ENCODE measurements around the gene SIMC1. TPM values are rescaled to one million over a fixed set of nuclear protein-coding genes. Genes with fewer than 3 reads are reported as not detected.

SIMC1 gene
- total RNA-seq, 3 donors from 2014 or later: 16.3 to 18.3 (median 16.6) TPM

- ATAC-seq (no peak), DNase-seq (no peak)
- no peaks in the 10 kb centered on the region for H3K27me3 Mint-ChIP-seq (ENCODE audit: low read depth)
- no peaks in the 10 kb centered on the region for H3K4me1 Mint-ChIP-seq (ENCODE audit: low read depth)
- no peaks in the 10 kb centered on the region for H3K9me3 Mint-ChIP-seq
- H3K4me3 Mint-ChIP-seq: no peak overlapping the region
- H3K36me3 Mint-ChIP-seq (ENCODE audit: insufficient read depth): peaks cover 29% of the 10 kb centered on the region
These were observed 79.5 kb downstream of the SIMC1 start for GRCh38 chr5:176317534-176318374.

- no peak for DNase-seq
- Mint-ChIP-seq H3K4me3 (no peak overlapping the region), H3K9me3 (no peaks in the 10 kb centered on the region), H3K36me3 (ENCODE audit: insufficient read depth) (peaks cover 23% of the 10 kb centered on the region), H3K27me3 (ENCODE audit: low read depth) (no peaks in the 10 kb centered on the region), H3K4me1 (ENCODE audit: low read depth) (no peaks in the 10 kb centered on the region)
- no peak for ATAC-seq
These were observed 81.8 kb downstream of the SIMC1 start for GRCh38 chr5:176319827-176320554.

DNA sequence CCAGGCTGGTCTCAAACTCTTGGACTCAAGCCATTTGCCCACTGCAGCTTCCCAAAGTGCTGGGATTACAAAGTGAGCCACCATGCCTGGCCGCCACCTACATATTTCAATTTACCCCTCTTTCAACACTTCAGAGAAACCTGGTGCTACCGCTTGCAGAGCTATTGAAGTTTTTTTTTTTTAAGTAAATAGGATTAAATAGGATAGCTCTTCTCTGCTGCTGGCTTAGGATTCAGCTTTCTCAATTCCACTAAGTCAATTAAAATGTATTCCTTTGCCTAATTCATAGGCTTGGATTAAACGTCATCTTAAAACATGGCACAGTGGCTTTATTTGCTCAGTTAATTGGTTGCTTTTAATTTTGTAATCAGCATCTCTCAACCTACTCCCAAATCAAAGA is 82.4 kb downstream of the SIMC1 start:
- no peak for ATAC-seq

GRCh38 chr5:176334031-176334770 is 96.0 kb downstream of the SIMC1 start:
- DNase-seq: no peak
- Mint-ChIP-seq H3K27me3 (ENCODE audit: low read depth) (no peaks in the 10 kb centered on the region), H3K4me1 (ENCODE audit: low read depth) (no peaks in the 10 kb centered on the region), H3K36me3 (ENCODE audit: insufficient read depth) (peaks cover 36% of the 10 kb centered on the region), H3K4me3 (no peak overlapping the region), H3K9me3 (peaks cover 7% of the 10 kb centered on the region)
- ATAC-seq: no peak

More for the DNA sequence above, 82.4 kb downstream of the SIMC1 start:
- Mint-ChIP-seq H3K27me3 (ENCODE audit: low read depth) (no peaks in the 10 kb centered on the region), H3K4me3 (no peak overlapping the region), H3K9me3 (no peaks in the 10 kb centered on the region), H3K4me1 (ENCODE audit: low read depth) (no peaks in the 10 kb centered on the region), H3K36me3 (ENCODE audit: insufficient read depth) (peaks cover 18% of the 10 kb centered on the region)
- DNase-seq: no peak

DNA sequence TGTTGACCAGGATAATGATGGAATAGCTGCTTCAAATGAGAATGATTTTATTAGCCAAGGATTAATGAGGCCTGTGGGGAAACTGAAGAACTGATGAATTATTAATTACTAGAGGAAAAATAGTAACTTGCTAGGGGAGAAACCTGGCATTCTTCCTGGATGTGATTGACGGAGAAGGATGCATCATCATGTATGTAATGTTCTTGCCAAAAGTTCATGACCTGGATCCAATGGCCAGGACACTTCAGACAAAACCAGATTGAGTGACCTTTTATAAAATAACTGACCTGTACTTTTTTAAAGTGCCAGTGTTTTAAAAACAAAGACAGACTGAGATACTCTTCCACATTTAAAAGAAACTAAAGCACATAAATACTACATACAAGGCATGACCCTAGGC is 99.7 kb downstream of the SIMC1 start:
- peaks cover 7% of the 10 kb centered on the region for H3K9me3 Mint-ChIP-seq
- ATAC-seq: no peak
- peaks cover 36% of the 10 kb centered on the region for H3K36me3 Mint-ChIP-seq (ENCODE audit: insufficient read depth)
- H3K27me3 Mint-ChIP-seq (ENCODE audit: low read depth): no peaks in the 10 kb centered on the region
- DNase-seq: no peak
- no peaks in the 10 kb centered on the region for H3K4me1 Mint-ChIP-seq (ENCODE audit: low read depth)
- H3K4me3 Mint-ChIP-seq: no peak overlapping the region

- no peaks in the 10 kb centered on the region for H3K4me1 Mint-ChIP-seq (ENCODE audit: low read depth)
These were observed 101.1 kb downstream of the SIMC1 start for GRCh38 chr5:176339304-176339703.

DNA sequence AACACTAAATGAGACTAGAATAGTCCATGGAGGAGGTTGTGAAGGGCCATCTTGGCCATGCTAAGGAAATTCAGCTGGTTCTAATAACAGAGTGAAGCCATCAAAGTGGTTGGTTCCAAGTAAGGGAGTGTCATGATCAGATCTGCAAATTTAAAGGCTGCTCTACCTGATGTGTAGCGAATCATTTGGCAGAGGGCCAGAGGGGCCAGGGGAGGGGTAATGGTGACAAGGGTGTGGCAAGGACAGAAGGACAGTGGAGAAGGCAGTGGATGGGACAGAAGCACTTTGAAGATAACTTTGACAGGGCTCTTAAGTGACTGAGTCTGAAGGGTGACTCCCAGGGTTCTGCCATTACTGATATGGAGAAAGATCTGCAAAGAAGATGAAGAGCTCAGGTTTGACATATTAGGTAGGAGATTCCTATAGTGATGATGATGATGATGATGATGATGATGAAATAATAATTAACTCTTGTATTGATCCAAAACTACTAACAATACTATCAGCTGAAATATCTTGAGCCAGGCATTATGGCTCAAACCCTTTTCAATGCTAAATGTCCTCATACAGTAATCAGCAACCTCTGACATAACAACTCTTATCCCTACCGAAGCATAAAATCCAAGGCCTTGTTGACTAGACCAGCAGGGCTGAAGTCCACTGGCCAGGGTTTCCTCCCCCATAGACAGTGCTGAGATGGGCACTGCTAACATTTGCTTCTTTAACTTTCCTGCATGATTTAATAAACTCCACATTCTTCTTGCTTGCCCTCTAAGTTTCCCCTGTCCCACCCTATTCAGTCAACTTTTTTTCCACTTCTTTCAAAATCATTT is 103.3 kb downstream of the SIMC1 start:
- Mint-ChIP-seq H3K4me3 (no peak overlapping the region), H3K4me1 (ENCODE audit: low read depth) (no peaks in the 10 kb centered on the region), H3K27me3 (ENCODE audit: low read depth) (no peaks in the 10 kb centered on the region), H3K36me3 (ENCODE audit: insufficient read depth) (peaks cover 37% of the 10 kb centered on the region), H3K9me3 (no peaks in the 10 kb centered on the region)
- DNase-seq: no peak
- no peak for ATAC-seq

More at GRCh38 chr5:176339304-176339703, 101.1 kb downstream of the SIMC1 start:
- ATAC-seq (no peak), DNase-seq (no peak)
- Mint-ChIP-seq H3K9me3 (no peaks in the 10 kb centered on the region), H3K36me3 (ENCODE audit: insufficient read depth) (peaks cover 32% of the 10 kb centered on the region), H3K4me3 (no peak overlapping the region), H3K27me3 (ENCODE audit: low read depth) (no peaks in the 10 kb centered on the region)

DNA sequence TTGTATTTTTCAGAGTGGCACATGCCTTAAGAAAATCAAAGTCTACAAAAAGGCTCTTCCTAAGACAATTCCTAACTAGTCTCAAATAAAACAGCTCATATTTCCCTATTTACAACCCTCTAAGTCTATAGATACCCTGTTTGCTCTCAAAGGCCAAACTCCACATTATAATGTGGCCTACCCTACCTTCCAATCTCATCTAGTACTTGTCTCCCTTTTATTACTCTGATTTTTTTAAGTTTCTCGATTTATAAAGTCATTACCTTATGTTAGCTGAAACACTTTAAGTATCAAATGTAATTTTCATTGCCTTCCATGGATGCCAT is 103.9 kb downstream of the SIMC1 start:
- H3K4me3 Mint-ChIP-seq: no peak overlapping the region
- peaks cover 33% of the 10 kb centered on the region for H3K36me3 Mint-ChIP-seq (ENCODE audit: insufficient read depth)
- no peaks in the 10 kb centered on the region for H3K4me1 Mint-ChIP-seq (ENCODE audit: low read depth)
- no peaks in the 10 kb centered on the region for H3K27me3 Mint-ChIP-seq (ENCODE audit: low read depth)
- DNase-seq (no peak), ATAC-seq (no peak)
- no peaks in the 10 kb centered on the region for H3K9me3 Mint-ChIP-seq

DNA sequence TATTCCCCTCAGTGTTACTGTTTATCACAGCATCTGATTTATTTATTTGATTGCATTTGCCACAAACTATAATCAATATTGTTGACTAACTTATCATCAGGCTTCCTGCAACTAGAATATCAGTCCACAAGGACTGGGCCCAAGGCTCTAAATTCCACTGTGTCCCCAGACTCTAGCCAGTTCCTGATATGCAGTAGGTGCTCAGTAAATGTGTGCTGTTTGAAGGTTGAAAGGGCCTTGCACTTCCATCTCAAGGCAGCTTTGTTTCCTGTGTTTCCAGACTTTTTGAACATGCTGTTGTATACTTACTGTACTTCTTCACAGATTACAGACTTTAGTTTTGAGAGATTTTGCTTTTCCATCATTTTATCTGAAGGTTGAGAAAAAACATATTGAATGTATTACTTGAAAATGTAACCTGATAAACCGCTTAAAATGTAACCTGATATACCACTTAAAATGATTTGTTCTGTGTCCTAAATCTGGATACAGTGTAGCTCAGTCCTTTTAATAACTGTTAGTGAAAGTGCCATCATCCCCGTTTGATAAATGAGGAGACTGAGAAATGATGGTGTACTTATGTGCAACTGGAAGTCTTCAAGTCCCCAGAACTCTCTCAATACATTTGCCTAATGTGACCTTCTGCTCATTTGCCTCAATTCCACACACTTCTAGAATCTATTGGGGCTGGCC is 104.7 kb downstream of the SIMC1 start:
- Mint-ChIP-seq H3K4me1 (ENCODE audit: low read depth) (no peaks in the 10 kb centered on the region), H3K27me3 (ENCODE audit: low read depth) (no peaks in the 10 kb centered on the region), H3K36me3 (ENCODE audit: insufficient read depth) (peaks cover 26% of the 10 kb centered on the region), H3K4me3 (no peak overlapping the region), H3K9me3 (no peaks in the 10 kb centered on the region)
- DNase-seq (no peak), ATAC-seq (no peak)

- H3K4me3 Mint-ChIP-seq: no peak overlapping the region
- H3K36me3 Mint-ChIP-seq (ENCODE audit: insufficient read depth): peaks cover 44% of the 10 kb centered on the region
- no peaks in the 10 kb centered on the region for H3K9me3 Mint-ChIP-seq
- ATAC-seq: no peak
- no peaks in the 10 kb centered on the region for H3K27me3 Mint-ChIP-seq (ENCODE audit: low read depth)
- H3K4me1 Mint-ChIP-seq (ENCODE audit: low read depth): peaks cover 6% of the 10 kb centered on the region
- no peak for DNase-seq
These were observed 112.2 kb downstream of the SIMC1 start for GRCh38 chr5:176350416-176350815.

GRCh38 chr5:176352116-176352878 is 114.1 kb downstream of the SIMC1 start:
- no peaks in the 10 kb centered on the region for H3K27me3 Mint-ChIP-seq (ENCODE audit: low read depth)
- ATAC-seq (no peak), DNase-seq (no peak)
- no peaks in the 10 kb centered on the region for H3K9me3 Mint-ChIP-seq
- H3K36me3 Mint-ChIP-seq (ENCODE audit: insufficient read depth): peaks cover 35% of the 10 kb centered on the region
- H3K4me3 Mint-ChIP-seq: no peak overlapping the region
- H3K4me1 Mint-ChIP-seq (ENCODE audit: low read depth): peaks cover 7% of the 10 kb centered on the region

GRCh38 chr5:176353533-176353932 is 115.3 kb downstream of the SIMC1 start:
- no peaks in the 10 kb centered on the region for H3K27me3 Mint-ChIP-seq (ENCODE audit: low read depth)

More at GRCh38 chr5:176353533-176353932, 115.3 kb downstream of the SIMC1 start:
- DNase-seq (no peak), ATAC-seq (no peak)
- H3K9me3 Mint-ChIP-seq: no peaks in the 10 kb centered on the region
- peaks cover 18% of the 10 kb centered on the region for H3K4me1 Mint-ChIP-seq (ENCODE audit: low read depth)
- H3K4me3 Mint-ChIP-seq: no peak overlapping the region
- peaks cover 37% of the 10 kb centered on the region for H3K36me3 Mint-ChIP-seq (ENCODE audit: insufficient read depth)
